ENCODE data around the gene DENND11.

GRCh38 chr7:141698247-141699015, 3.5 kb downstream of the DENND11 start:
- TF ChIP-seq POLR2A (IDR thresholded peaks at IDR 0.05; ENCODE audit: low read depth, low read length) (no peak), CTCF (IDR thresholded peaks at IDR 0.05; ENCODE audit: extremely low read depth in 1 of 2, insufficient read depth in 1 of 2, low read depth in 1 of 2, low read length in 2 of 2) (no peak), MAX (IDR thresholded peaks at IDR 0.05; ENCODE audit: insufficient read depth, insufficient read length) (no peak), POLR2AphosphoS5 (IDR thresholded peaks at IDR 0.05; ENCODE audit: insufficient read depth, low read depth, low read length) (no peak), EZH2 (IDR thresholded peaks at IDR 0.05; ENCODE audit: borderline replicate concordance, low read depth, low read length, severe bottlenecking) (no peak), JUN (IDR thresholded peaks at IDR 0.05; ENCODE audit: borderline replicate concordance, insufficient read depth, insufficient read length, low read depth) (no peak)
